Common myeloid progenitor, CD34-positive (primary cell): ENCODE results near the gene ST6GALNAC3.

Source experiments
- CTCF ChIA-PET: fragments of 350-600 bp; sonication (Branson Sonifier 250); formaldehyde crosslinking; loops from one replicate; lab custom pipeline; 2021; ENCODE audit warnings: antibody characterized with exemption; lab: Charles Lee
- POLR2A ChIA-PET: fragments of 350-600 bp; sonication (Branson Sonifier 250); formaldehyde crosslinking; loops from one replicate; lab custom pipeline; 2021; ENCODE audit warnings: antibody characterized with exemption; lab: Charles Lee
- DNase-seq, 3 donors: peaks; one replicate each; pipeline versions ENCODE4 v3.0.0 to v3.0.0-alpha.2; 2013
- H3K27ac ChIP-seq, 2 experiments: 1 replicate in 1 of 2; 2 replicates in 1 of 2; pipeline ENCODE4 v1.7.0; 2013; ENCODE audit warnings: inconsistent platforms in 2 of 2, low read length in 2 of 2, mild to moderate bottlenecking in 2 of 2, low read depth in 1 of 2, moderate library complexity in 1 of 2; ENCODE audit not compliant: severe bottlenecking in 2 of 2, insufficient read depth in 1 of 2, poor library complexity in 1 of 2
- H3K27me3 ChIP-seq, 5 experiments: replicated peaks in 2 of 5; 1 replicate in 3 of 5; 2 replicates in 2 of 5; pipeline versions ENCODE4 v1.6.1 to v1.7.0; 2013; ENCODE audit warnings: low read length in 4 of 5, mild to moderate bottlenecking in 2 of 5, moderate library complexity in 2 of 5, inconsistent platforms in 1 of 5; ENCODE audit not compliant: insufficient read depth in 5 of 5, control insufficient read depth in 4 of 5
- H3K36me3 ChIP-seq, 4 experiments: 1 replicate in 2 of 4; 2 replicates in 2 of 4; pipeline versions ENCODE4 v1.6.1 to v1.7.0; 2013; ENCODE audit warnings: low read length in 3 of 4, control low read depth in 1 of 4, mild to moderate bottlenecking in 1 of 4; ENCODE audit not compliant: control insufficient read depth in 4 of 4, insufficient read depth in 4 of 4
- H3K4me1 ChIP-seq, 4 experiments: 1 replicate in 3 of 4; 2 replicates in 1 of 4; pipeline versions ENCODE4 v1.6.1 to v1.7.1; 2013; ENCODE audit warnings: low read length in 3 of 4, mild to moderate bottlenecking in 3 of 4, control low read depth in 1 of 4, inconsistent platforms in 1 of 4, moderate library complexity in 1 of 4; ENCODE audit not compliant: control insufficient read depth in 4 of 4, insufficient read depth in 4 of 4; ENCODE audit errors: control extremely low read depth in 1 of 4
- H3K4me3 ChIP-seq, 7 experiments: 1 replicate in 4 of 7; 2 replicates in 3 of 7; pipeline versions ENCODE4 v1.5.1 to v1.7.0; 2013; ENCODE audit warnings: mild to moderate bottlenecking in 7 of 7, low read length in 6 of 7, moderate library complexity in 6 of 7, inconsistent platforms in 2 of 7, low read depth in 2 of 7, control low read depth in 1 of 7; ENCODE audit not compliant: insufficient read depth in 4 of 7, control insufficient read depth in 1 of 7; ENCODE audit errors: extremely low read depth in 1 of 7
- H3K9me3 ChIP-seq, 5 experiments: 1 replicate in 4 of 5; 2 replicates in 1 of 5; pipeline versions ENCODE4 v1.6.1 to v1.7.1; 2013; ENCODE audit warnings: low read length in 4 of 5, mild to moderate bottlenecking in 2 of 5, inconsistent platforms in 1 of 5, low read depth in 1 of 5, moderate library complexity in 1 of 5; ENCODE audit not compliant: control insufficient read depth in 4 of 5, insufficient read depth in 2 of 5; ENCODE audit errors: control extremely low read depth in 1 of 5
- WGBS: methylation state at CpG from one replicate; pipeline ENCODE4 v1.1.5; 2013; ENCODE audit not compliant: insufficient coverage; 5-methylcytosine and 5-hydroxymethylcytosine counted together

ST6GALNAC3 gene

DNA sequence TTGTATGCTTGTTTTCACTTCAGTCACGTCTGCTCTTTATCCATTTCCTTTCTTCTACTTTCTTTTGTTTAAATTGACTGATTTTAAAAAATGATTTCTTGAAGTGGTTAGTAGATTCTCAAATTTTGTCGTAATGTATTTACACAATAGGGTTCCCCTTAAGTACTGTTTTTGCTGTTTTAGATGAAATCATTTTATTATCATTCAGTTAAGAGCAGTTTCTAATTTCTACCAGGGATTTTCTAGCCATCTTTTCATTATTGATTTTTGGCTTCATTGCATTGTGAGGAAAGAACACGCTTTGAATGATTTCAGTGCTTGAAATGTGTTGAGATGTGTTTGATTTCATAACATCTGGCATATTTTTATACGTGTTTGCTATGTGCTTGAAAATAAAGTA is 27.0 kb downstream of the ST6GALNAC3 start:
- H3K27me3 ChIP-seq: no peaks in the 10 kb centered on the region
- no peak overlapping the region for H3K27ac ChIP-seq
- ChIA-PET CTCF (no interaction called here), POLR2A (no interaction called here)
- H3K4me1 ChIP-seq: peaks cover 13 to 17% (median 14%) of the 10 kb centered on the region in 4 experiments
- DNase-seq: no peak
- no peaks in the 10 kb centered on the region for H3K9me3 ChIP-seq
- no peak overlapping the region for H3K4me3 ChIP-seq
- whole genome bisulfite sequencing: 86% methylated on average over 1 of the region's 4 CpGs
- no peaks in the 10 kb centered on the region for H3K36me3 ChIP-seq

DNA sequence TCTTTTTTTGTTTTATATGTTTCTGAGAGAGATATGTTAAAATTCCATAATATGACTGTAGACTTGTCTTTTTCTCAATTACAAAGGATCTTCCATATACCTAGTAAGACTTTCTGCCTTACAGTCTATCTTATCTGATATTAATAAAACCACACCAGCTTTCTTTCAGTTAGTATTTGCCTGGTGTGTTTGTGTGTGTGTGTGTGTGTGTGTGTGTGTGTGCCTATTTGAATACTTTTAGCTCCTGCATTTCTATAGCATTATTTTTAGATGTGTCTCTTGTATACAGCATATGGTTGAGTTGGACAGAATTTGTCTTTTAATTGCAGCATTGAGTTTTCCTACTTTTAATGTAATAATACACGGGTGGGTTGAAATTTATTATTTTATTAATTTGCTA is 27.5 kb downstream of the ST6GALNAC3 start:
- WGBS: no CpG with 5 or more reads among the region's 1 CpG
- DNase-seq: no peak
- Histone ChIP-seq H3K4me3 (no peak overlapping the region), H3K27me3 (no peaks in the 10 kb centered on the region), H3K36me3 (no peaks in the 10 kb centered on the region), H3K27ac (no peak overlapping the region), H3K4me1 (peaks cover 13 to 17% (median 14%) of the 10 kb centered on the region in 4 experiments), H3K9me3 (no peaks in the 10 kb centered on the region)
- POLR2A ChIA-PET: interaction anchor here (0.6 kb wide), 1 partner anchor 24 kb away, joined by 4 read pairs; no protein-coding TSS in a partner anchor
- CTCF ChIA-PET: no interaction called here

DNA sequence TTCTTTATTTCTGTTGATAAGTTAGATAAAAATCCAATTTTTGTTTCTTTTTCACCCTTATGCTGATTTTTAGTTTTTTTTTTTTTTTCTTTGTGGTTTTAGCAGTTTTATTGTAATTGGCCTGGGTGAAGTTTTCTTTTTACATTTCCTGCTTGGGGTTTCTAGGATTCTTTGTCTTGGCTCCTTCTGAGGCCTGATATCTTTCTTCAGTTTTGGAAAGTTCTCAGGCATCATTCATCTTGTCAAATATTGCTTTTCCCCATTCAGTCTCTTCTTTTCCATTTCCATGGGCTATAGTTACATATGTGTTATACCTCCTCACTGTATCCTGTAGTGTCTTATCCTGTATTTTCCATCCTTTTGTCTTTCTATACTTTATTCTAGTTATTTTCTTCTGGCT is 28.5 kb downstream of the ST6GALNAC3 start:
- no peaks in the 10 kb centered on the region for H3K9me3 ChIP-seq
- H3K27me3 ChIP-seq: no peaks in the 10 kb centered on the region
- H3K36me3 ChIP-seq: no peaks in the 10 kb centered on the region
- H3K4me3 ChIP-seq: no peak overlapping the region
- peaks cover 13 to 17% (median 14%) of the 10 kb centered on the region in 4 experiments for H3K4me1 ChIP-seq
- ChIA-PET CTCF (no interaction called here), POLR2A (no interaction called here)
- no peak overlapping the region for H3K27ac ChIP-seq
- no peak for DNase-seq

DNA sequence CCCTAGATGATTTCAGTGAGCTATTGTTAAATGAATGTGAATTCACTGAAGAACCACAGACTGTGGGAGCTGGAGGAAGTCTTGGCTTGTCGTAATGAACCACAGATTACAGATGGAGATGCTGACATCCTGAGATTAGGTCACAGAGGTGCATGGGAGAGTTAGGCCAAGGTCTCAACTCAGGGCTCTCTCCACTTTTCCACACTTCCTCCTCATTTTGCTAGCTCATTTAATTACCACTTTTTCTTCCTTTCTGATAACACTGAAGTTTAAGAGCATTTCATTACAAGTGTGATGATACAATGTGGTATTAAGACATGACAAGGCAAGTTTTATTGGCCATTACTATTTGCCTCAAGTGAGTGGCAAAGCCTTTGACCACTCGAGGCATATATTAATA is 30.8 kb downstream of the ST6GALNAC3 start:
- Histone ChIP-seq H3K36me3 (no peaks in the 10 kb centered on the region), H3K9me3 (no peaks in the 10 kb centered on the region), H3K4me1 (peaks cover 13 to 17% (median 14%) of the 10 kb centered on the region in 4 experiments), H3K27ac (no peak overlapping the region), H3K4me3 (no peak overlapping the region), H3K27me3 (peaks cover 0 to 2% (median 0%) of the 10 kb centered on the region in 5 experiments)
- no CpG with 5 or more reads among the region's 2 CpGs for WGBS
- CTCF ChIA-PET: interaction anchor here (0.6 to 1.7 kb wide), 6 partner anchors 28 to 660 kb away, joined by 3 to 6 read pairs (median 3); partner anchors contain the start of gene ST6GALNAC3
- POLR2A ChIA-PET: no interaction called here
- peak; percentile 68 to 92 (median 90) for DNase-seq

DNA sequence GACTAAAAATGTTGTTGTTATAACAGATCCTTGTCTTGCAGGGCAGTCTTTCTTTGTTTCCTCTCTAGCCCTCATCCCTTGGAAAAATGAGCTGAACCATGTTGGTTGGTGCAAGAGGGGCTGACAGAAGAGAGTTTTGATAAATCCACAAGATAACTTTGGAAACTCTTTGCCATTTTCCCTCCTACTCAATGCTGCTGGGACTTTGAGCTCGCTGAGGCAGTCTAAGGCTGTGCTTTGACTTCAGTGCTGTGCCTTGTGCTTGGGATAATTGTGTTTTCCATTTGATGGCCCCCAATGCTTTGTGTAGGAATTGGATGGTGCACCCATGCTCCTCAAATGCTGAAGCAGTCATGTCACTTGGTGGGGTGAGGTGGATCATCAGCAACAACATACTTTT is 31.7 kb downstream of the ST6GALNAC3 start:
- Histone ChIP-seq H3K27ac (no peak overlapping the region), H3K4me1 (peaks cover 13 to 17% (median 14%) of the 10 kb centered on the region in 4 experiments), H3K9me3 (no peaks in the 10 kb centered on the region), H3K27me3 (peaks cover 0 to 2% (median 0%) of the 10 kb centered on the region in 5 experiments), H3K4me3 (no peak overlapping the region), H3K36me3 (no peaks in the 10 kb centered on the region)
- no peak for DNase-seq
- POLR2A ChIA-PET: no interaction called here
- CTCF ChIA-PET: interaction anchor here (0.6 to 1.7 kb wide), 3 partner anchors 29 to 659 kb away, joined by 3 to 6 read pairs (median 5); partner anchors contain the start of gene ST6GALNAC3
- WGBS: no CpG with 5 or more reads among the region's 1 CpG

DNA sequence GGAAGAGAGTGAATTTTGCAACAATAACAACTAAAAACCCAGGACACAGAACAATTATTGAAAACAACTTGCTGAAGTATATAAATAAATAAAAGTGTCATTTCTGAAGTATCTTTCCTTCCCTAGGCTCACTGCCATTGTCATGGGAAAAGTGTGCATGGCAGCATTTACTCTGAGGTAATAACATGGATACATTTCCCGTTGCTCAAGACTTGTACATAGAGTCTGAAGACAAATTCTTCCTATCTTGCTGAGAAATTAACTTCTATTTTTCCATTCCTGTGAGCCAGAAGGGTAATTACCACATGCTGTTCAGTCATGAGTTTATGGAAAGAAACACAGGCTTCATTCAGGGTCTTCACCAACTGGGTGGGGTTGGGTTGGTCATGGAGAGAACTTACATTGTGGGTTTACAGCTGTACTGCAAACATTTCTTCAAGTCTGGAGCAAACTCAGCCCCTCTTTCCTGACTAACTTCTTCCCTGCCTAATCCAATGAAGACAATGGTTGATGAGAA is 32.2 kb downstream of the ST6GALNAC3 start:
- CTCF ChIA-PET: interaction anchor here (1.6 kb wide), 1 partner anchor 32 kb away, joined by 5 read pairs; the partner anchor contains the start of gene ST6GALNAC3

DNA sequence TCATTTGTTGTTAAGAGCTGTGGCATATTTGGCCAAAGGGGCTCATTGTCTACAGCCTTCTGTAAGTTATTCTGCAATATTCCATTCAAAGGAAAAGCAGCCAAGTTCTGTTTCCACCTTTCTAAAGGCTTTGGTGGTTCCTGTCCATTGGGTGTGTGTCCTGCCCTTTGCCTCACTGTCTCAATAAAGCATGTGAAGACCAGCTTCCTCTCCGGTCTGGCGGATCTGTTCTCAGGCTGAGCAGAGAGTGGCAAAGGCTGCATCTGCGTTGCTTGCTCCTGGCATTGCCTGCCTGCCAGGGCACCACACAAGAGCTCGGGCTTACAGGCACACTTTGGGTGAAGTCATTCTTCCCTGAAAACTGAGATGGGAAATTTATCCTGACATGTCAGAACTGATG is 34.9 kb downstream of the ST6GALNAC3 start:
- no peaks in the 10 kb centered on the region for H3K36me3 ChIP-seq
- H3K9me3 ChIP-seq: no peaks in the 10 kb centered on the region
- POLR2A ChIA-PET: no interaction called here
- no peak for DNase-seq
- H3K27me3 ChIP-seq: peaks cover 0 to 2% (median 0%) of the 10 kb centered on the region in 5 experiments
- CTCF ChIA-PET: interaction anchor here (1.1 kb wide), 1 partner anchor 152 kb away, joined by 4 read pairs; no protein-coding TSS in a partner anchor
- H3K4me3 ChIP-seq: no peak overlapping the region
- H3K27ac ChIP-seq: no peak overlapping the region
- H3K4me1 ChIP-seq: peaks cover 7 to 14% (median 11%) of the 10 kb centered on the region in 4 experiments
- WGBS: 88% methylated on average over 4 of the region's 4 CpGs

More for the DNA sequence above, 32.2 kb downstream of the ST6GALNAC3 start:
- DNase-seq: no peak
- Histone ChIP-seq H3K36me3 (no peaks in the 10 kb centered on the region), H3K27ac (no peak overlapping the region), H3K27me3 (peaks cover 0 to 2% (median 0%) of the 10 kb centered on the region in 5 experiments), H3K4me3 (no peak overlapping the region), H3K9me3 (no peaks in the 10 kb centered on the region), H3K4me1 (peaks cover 13 to 17% (median 14%) of the 10 kb centered on the region in 4 experiments)
- POLR2A ChIA-PET: no interaction called here
- WGBS: 100% methylated on average over 1 of the region's 1 CpG
